Putamen (tissue), 1 donor: ENCODE measurements around the gene TAS1R3.

Source experiments
- DNase-seq: peaks from one replicate; pipeline ENCODE4 v3.0.0-alpha.2; 2016; ENCODE audit warnings: low spot score

TAS1R3 gene

GRCh38 chr1:1324524-1325287, 6.4 kb upstream of the TAS1R3 start, which contains the start of the genes CPTP and INTS11:
Gene CPTP (plus strand): TSS chr1:1324802. CDS start chr1:1326911, 2,109 bp downstream.
Gene INTS11 (minus strand): TSS chr1:1324660. CDS start chr1:1324608, 52 bp downstream.
- DNase-seq: peak; percentile 87

GRCh38 chr1:1325288-1326074, 5.6 kb upstream of the TAS1R3 start:
- DNase-seq: no peak

- no peak for DNase-seq
These were observed 4.9 kb upstream of the TAS1R3 start for GRCh38 chr1:1326075-1326605.

GRCh38 chr1:1327291-1327690, 3.8 kb upstream of the TAS1R3 start:
- DNase-seq: no peak

- no peak for DNase-seq
These were observed 2.8 kb upstream of the TAS1R3 start for GRCh38 chr1:1328254-1328653.

- DNase-seq: no peak
These were observed 1.5 kb upstream of the TAS1R3 start for GRCh38 chr1:1329304-1330210.

- DNase-seq: no peak
These were observed 563 bp upstream of the TAS1R3 start for GRCh38 chr1:1330366-1331067.

GRCh38 chr1:1332031-1332755, 1.1 kb downstream of the TAS1R3 start:
- no peak for DNase-seq

GRCh38 chr1:1332774-1333480, 1.8 kb downstream of the TAS1R3 start:
- DNase-seq: no peak

- no peak for DNase-seq
These were observed 2.6 kb downstream of the TAS1R3 start for GRCh38 chr1:1333551-1334241.

GRCh38 chr1:1334835-1335234, 3.8 kb downstream of the TAS1R3 start:
- DNase-seq: no peak

- no peak for DNase-seq
These were observed 4.2 kb downstream of the TAS1R3 start for GRCh38 chr1:1335283-1335682.

GRCh38 chr1:1335792-1336248, 4.7 kb downstream of the TAS1R3 start:
- no peak for DNase-seq

- DNase-seq: no peak
These were observed 5.4 kb downstream of the TAS1R3 start for GRCh38 chr1:1336446-1336845.

GRCh38 chr1:1336931-1337792, 6.1 kb downstream of the TAS1R3 start:
- no peak for DNase-seq

- no peak for DNase-seq
These were observed 6.7 kb downstream of the TAS1R3 start for GRCh38 chr1:1337793-1338147.

GRCh38 chr1:1338278-1338677, 7.2 kb downstream of the TAS1R3 start:
- DNase-seq: no peak

- no peak for DNase-seq
These were observed 9.1 kb downstream of the TAS1R3 start for GRCh38 chr1:1340185-1340584.
